ENCODE results near the gene C4BPA. TPM values are rescaled to one million over a fixed set of nuclear protein-coding genes. Genes with fewer than 3 reads are reported as not detected.

The C4BPA gene
- total and polyA plus RNA-seq, 9 of the 15 experiments (the other 6 are each of a cell fraction or from before 2014, with no cell fraction given): 0.04 to 0.22 (median 0.11) TPM; not detected in 3

- TF ChIP-seq KDM4B (IDR thresholded peaks at IDR 0.05; ENCODE audit: borderline replicate concordance in 2 of 2, low read depth in 1 of 2) (no peak), RCOR1 (IDR thresholded peaks at IDR 0.05; ENCODE audit: borderline replicate concordance in 1 of 2, low read depth in 2 of 2, low read length in 2 of 2) (no peak), GTF2F1 (IDR thresholded peaks at IDR 0.05; ENCODE audit: low read depth, low read length) (no peak), RAD51 (IDR thresholded peaks at IDR 0.05; ENCODE audit: borderline replicate concordance, low read depth) (no peak), SIX5 (IDR thresholded peaks at IDR 0.05; ENCODE audit: borderline replicate concordance in 1 of 2, insufficient read depth in 1 of 2, low read depth in 1 of 2, low read length in 2 of 2) (no peak), LCOR (CRISPR knock-in tag; IDR thresholded peaks at IDR 0.05) (no peak), NR2C2 (CRISPR knock-in tag; IDR thresholded peaks at IDR 0.05) (no peak), NR2C2 (tag; IDR thresholded peaks at IDR 0.05) (0 out of 2 replicates have a peak, but pooled peaks have one; percentile 18), TCFL5 (CRISPR knock-in tag; conservative IDR thresholded peaks at IDR 0.05) (no peak), XRCC4 (IDR thresholded peaks at IDR 0.05; ENCODE audit: extremely low read depth, insufficient read depth, insufficient read length) (no peak), EGR1 (conservative IDR thresholded peaks at IDR 0.05) (no peak), MAFF (IDR thresholded peaks at IDR 0.05; ENCODE audit: low read length) (no peak), CTCF (IDR thresholded peaks at IDR 0.05 in 2 of 3, conservative IDR thresholded peaks at IDR 0.05 in 1 of 3; ENCODE audit: insufficient read depth in 2 of 3, low read depth in 1 of 3, low read length in 3 of 3) (peak; percentile 20 to 49 (median 31); a peak in 5 of 6 replicates), ZNF175 (CRISPR knock-in tag; IDR thresholded peaks at IDR 0.05; ENCODE audit: low read depth) (no peak), ZFX (CRISPR knock-in tag; IDR thresholded peaks at IDR 0.05) (no peak), FOXK1 (CRISPR knock-in tag; IDR thresholded peaks at IDR 0.05; ENCODE audit: borderline replicate concordance) (no peak)
- CTCF ChIA-PET (ENCODE audit: low intra/inter-chr PET ratio): no interaction called here
- DNase-seq (ENCODE audit: extremely low read depth in 1 of 4, low spot score in 3 of 4) (peak in 3 of 4 experiments; percentile 43 to 51 (median 43)), FAIRE-seq (no peak), ATAC-seq (peak; percentile 82)
- Histone ChIP-seq H2AFZ (ENCODE audit: low read depth, low read length) (no peak overlapping the region), H3K36me3 (ENCODE audit: control insufficient read depth, insufficient read depth, low read length) (peaks cover 38% of the 10 kb centered on the region), H3K27me3 (ENCODE audit: control insufficient read depth in 2 of 2, insufficient read depth in 2 of 2, low read length in 2 of 2) (no peaks in the 10 kb centered on the region), H3K9ac (ENCODE audit: insufficient read depth in 1 of 2, low read depth in 2 of 2, low read length in 2 of 2) (no peak overlapping the region; a peak in 1 of 4 replicates), H3K4me3 (no peak overlapping the region), H3K79me2 (ENCODE audit: control insufficient read depth, insufficient read depth, low read length) (no peaks in the 10 kb centered on the region), H3K4me1 (replicated peaks in 1 of 2; ENCODE audit: control insufficient read depth in 2 of 2, insufficient read depth in 2 of 2, low read length in 2 of 2) (peaks cover under 1 to 17% of the 10 kb centered on the region in 2 experiments; a peak in 4 of 5 replicates), H4K20me1 (replicated peaks; ENCODE audit: control insufficient read depth, insufficient read depth, low read length) (no peaks in the 10 kb centered on the region), H3K9me1 (ENCODE audit: control insufficient read depth, insufficient read depth, low read length) (peaks cover 5% of the 10 kb centered on the region), H3K4me2 (ENCODE audit: insufficient read depth, low read length) (no peak overlapping the region), H3K9me3 (replicated peaks; ENCODE audit: control insufficient read depth, insufficient read depth, low read depth, low read length) (no peaks in the 10 kb centered on the region), H3K27ac (ENCODE audit: extremely low read depth, low read depth, low read length) (no peak overlapping the region)
- intact Hi-C loops (cut with micrococcal nuclease): loop anchor here (10.0 kb wide), 1 partner anchor 586 kb away; the partner anchor contains the start of gene CR1L
- in situ Hi-C loops (cut with MboI): no loop called here
- 75% methylated on average over 6 of the region's 6 CpGs for WGBS (ENCODE audit: insufficient coverage, low coverage, missing lambda C conversion rate)
- POLR2A ChIA-PET: interaction anchor here (0.6 to 1.0 kb wide), 4 partner anchors 26 to 651 kb away, joined by 3 to 4 read pairs (median 3); partner anchors contain the start of gene C1orf116
- no TSS peak for BruUV-seq (replicated peaks)
Observed at GRCh38 chr1:207058878-207059867, 44.9 kb upstream of the C4BPA start.

Data from K562 (cell line).